ENCODE data around the gene SLC47A2. TPM values are rescaled to one million over a fixed set of nuclear protein-coding genes. Genes with fewer than 3 reads are reported as not detected.

The SLC47A2 gene
- total RNA-seq: not detected in 2 replicates

GRCh38 chr17:19716108-19717030 lies at the start of gene SLC47A2:
Gene SLC47A2, minus strand, starts transcription at chr17:19716584. Its CDS starts 29 bp downstream, at chr17:19716555.

GRCh38 chr17:19747829-19748806 lies 31.7 kb upstream of the SLC47A2 start, which contains the start of gene ALDH3A1:
Gene ALDH3A1, minus strand, starts transcription at chr17:19748298. Its CDS starts 3,169 bp downstream, at chr17:19745129.

GRCh38 chr17:19648475-19649273 lies 67.7 kb downstream of the SLC47A2 start, which contains the start of gene ALDH3A2:
Gene ALDH3A2, plus strand, starts transcription at chr17:19648751. Its CDS starts 221 bp downstream, at chr17:19648972.

Other genes starting within 250 kb of the SLC47A2 start
- 0.16 TPM in 1 of 2 replicates, not detected in the other for gene SLC47A1, start 182.7 kb downstream of the SLC47A2 start, total RNA-seq
- 30.7 and 45.4 TPM in 2 replicates for gene ALDH3A2, start 67.8 kb downstream of the SLC47A2 start, total RNA-seq
- 0.16 and 0.43 TPM in 2 replicates for gene ALDH3A1, start 31.7 kb upstream of the SLC47A2 start, total RNA-seq
- 26.6 and 68.1 TPM in 2 replicates for gene ULK2, start 151.4 kb upstream of the SLC47A2 start, total RNA-seq

Measured in bronchial smooth muscle cell (primary cell).